ENCODE data around the gene PRDM15.

PRDM15 gene

GRCh38 chr21:41758550-41758949, 120.6 kb downstream of the PRDM15 start:
- in situ Hi-C loops (cut with MboI; ENCODE audit: low sequenced_read_pairs), result no loop called here
- Histone ChIP-seq H3K36me3 (replicated peaks) (no peaks in the 10 kb centered on the region), H3K27me3 (ENCODE audit: low read depth) (no peaks in the 10 kb centered on the region), H3K4me3 (no peak overlapping the region), H3K4me1 (peaks cover 9% of the 10 kb centered on the region), H3K9me3 (no peaks in the 10 kb centered on the region)
- no peak for DNase-seq (ENCODE audit: low spot score in 2 of 2)

GRCh38 chr21:41755934-41756773, 123.0 kb downstream of the PRDM15 start:
- H3K9me3 ChIP-seq, result no peaks in the 10 kb centered on the region
- no peak overlapping the region for H3K4me3 ChIP-seq
- no peaks in the 10 kb centered on the region for H3K4me1 ChIP-seq
- H3K36me3 ChIP-seq (replicated peaks), result no peaks in the 10 kb centered on the region
- no peaks in the 10 kb centered on the region for H3K27me3 ChIP-seq (ENCODE audit: low read depth)
- in situ Hi-C loops (cut with MboI; ENCODE audit: low sequenced_read_pairs), result no loop called here
- no peak for DNase-seq (ENCODE audit: low spot score in 2 of 2)

GRCh38 chr21:41755258-41755933, 123.7 kb downstream of the PRDM15 start:
- H3K4me1 ChIP-seq, result no peaks in the 10 kb centered on the region
- DNase-seq (ENCODE audit: low spot score in 2 of 2), result no peak
- in situ Hi-C loops (cut with MboI; ENCODE audit: low sequenced_read_pairs), result no loop called here
- no peaks in the 10 kb centered on the region for H3K9me3 ChIP-seq
- no peaks in the 10 kb centered on the region for H3K27me3 ChIP-seq (ENCODE audit: low read depth)
- no peak overlapping the region for H3K4me3 ChIP-seq
- no peaks in the 10 kb centered on the region for H3K36me3 ChIP-seq (replicated peaks)

GRCh38 chr21:41754479-41754891, 124.7 kb downstream of the PRDM15 start:
- in situ Hi-C loops (cut with MboI; ENCODE audit: low sequenced_read_pairs), result no loop called here
- Histone ChIP-seq H3K36me3 (replicated peaks) (no peaks in the 10 kb centered on the region), H3K27me3 (ENCODE audit: low read depth) (no peaks in the 10 kb centered on the region)

GRCh38 chr21:41753006-41753898, 125.9 kb downstream of the PRDM15 start:
- no peak for DNase-seq (ENCODE audit: low spot score in 2 of 2)
- Histone ChIP-seq H3K9me3 (no peaks in the 10 kb centered on the region), H3K4me1 (no peaks in the 10 kb centered on the region), H3K27me3 (ENCODE audit: low read depth) (no peaks in the 10 kb centered on the region), H3K4me3 (no peak overlapping the region), H3K36me3 (replicated peaks) (no peaks in the 10 kb centered on the region)
- in situ Hi-C loops (cut with MboI; ENCODE audit: low sequenced_read_pairs), result no loop called here

More at GRCh38 chr21:41754479-41754891, 124.7 kb downstream of the PRDM15 start:
- no peak for DNase-seq (ENCODE audit: low spot score in 2 of 2)
- H3K4me3 ChIP-seq, result no peak overlapping the region
- H3K9me3 ChIP-seq, result no peaks in the 10 kb centered on the region
- H3K4me1 ChIP-seq, result no peaks in the 10 kb centered on the region

- Histone ChIP-seq H3K36me3 (replicated peaks) (no peaks in the 10 kb centered on the region), H3K9me3 (no peaks in the 10 kb centered on the region)
- DNase-seq (ENCODE audit: low spot score in 2 of 2), result no peak
Measured at GRCh38 chr21:41752231-41752681, 126.9 kb downstream of the PRDM15 start.

GRCh38 chr21:41751611-41752011, 127.5 kb downstream of the PRDM15 start:
- in situ Hi-C loops (cut with MboI; ENCODE audit: low sequenced_read_pairs), result no loop called here
- Histone ChIP-seq H3K27me3 (ENCODE audit: low read depth) (no peaks in the 10 kb centered on the region), H3K36me3 (replicated peaks) (no peaks in the 10 kb centered on the region), H3K4me3 (no peak overlapping the region), H3K4me1 (no peaks in the 10 kb centered on the region), H3K9me3 (no peaks in the 10 kb centered on the region)
- DNase-seq (ENCODE audit: low spot score in 2 of 2), result no peak

More at GRCh38 chr21:41752231-41752681, 126.9 kb downstream of the PRDM15 start:
- no peaks in the 10 kb centered on the region for H3K27me3 ChIP-seq (ENCODE audit: low read depth)
- in situ Hi-C loops (cut with MboI; ENCODE audit: low sequenced_read_pairs), result no loop called here
- H3K4me3 ChIP-seq, result no peak overlapping the region
- no peaks in the 10 kb centered on the region for H3K4me1 ChIP-seq

- in situ Hi-C loops (cut with MboI; ENCODE audit: low sequenced_read_pairs), result no loop called here
- Histone ChIP-seq H3K36me3 (replicated peaks) (no peaks in the 10 kb centered on the region), H3K4me3 (no peak overlapping the region), H3K9me3 (no peaks in the 10 kb centered on the region), H3K27me3 (ENCODE audit: low read depth) (no peaks in the 10 kb centered on the region), H3K4me1 (no peaks in the 10 kb centered on the region)
- DNase-seq (ENCODE audit: low spot score in 2 of 2), result no peak
Measured at GRCh38 chr21:41750532-41751151, 128.5 kb downstream of the PRDM15 start.

GRCh38 chr21:41750051-41750450, 129.1 kb downstream of the PRDM15 start:
- no peak for DNase-seq (ENCODE audit: low spot score in 2 of 2)
- in situ Hi-C loops (cut with MboI; ENCODE audit: low sequenced_read_pairs), result no loop called here
- H3K9me3 ChIP-seq, result no peaks in the 10 kb centered on the region
- no peaks in the 10 kb centered on the region for H3K36me3 ChIP-seq (replicated peaks)
- H3K4me3 ChIP-seq, result no peak overlapping the region
- H3K4me1 ChIP-seq, result no peaks in the 10 kb centered on the region
- H3K27me3 ChIP-seq (ENCODE audit: low read depth), result no peaks in the 10 kb centered on the region

GRCh38 chr21:41749286-41749685, 129.9 kb downstream of the PRDM15 start:
- H3K36me3 ChIP-seq (replicated peaks), result no peaks in the 10 kb centered on the region
- in situ Hi-C loops (cut with MboI; ENCODE audit: low sequenced_read_pairs), result no loop called here

More at GRCh38 chr21:41749286-41749685, 129.9 kb downstream of the PRDM15 start:
- Histone ChIP-seq H3K4me1 (no peaks in the 10 kb centered on the region), H3K4me3 (no peak overlapping the region), H3K27me3 (ENCODE audit: low read depth) (no peaks in the 10 kb centered on the region), H3K9me3 (no peaks in the 10 kb centered on the region)
- DNase-seq (ENCODE audit: low spot score in 2 of 2), result no peak
